ENCODE measurements around the gene KRT14.
"Not testable (repeated sequence)": the region's sequence is repeated elsewhere in the genome, so short reads cannot be mapped to it uniquely, and the experiment has no call there.

KRT14 gene

GRCh38 chr17:41610061-41610517 lies 23.4 kb upstream of the KRT14 start:
- DNase-seq (ENCODE audit: low read depth in 1 of 2, low spot score in 1 of 2): not testable (repeated sequence)

GRCh38 chr17:41606930-41607329 lies 20.2 kb upstream of the KRT14 start:
- not testable (repeated sequence) for DNase-seq (ENCODE audit: low read depth in 1 of 2, low spot score in 1 of 2)

GRCh38 chr17:41602524-41602923 lies 15.8 kb upstream of the KRT14 start:
- no peak for DNase-seq (ENCODE audit: low read depth in 1 of 2, low spot score in 1 of 2)

GRCh38 chr17:41600318-41600717 lies 13.6 kb upstream of the KRT14 start:
- no peak for DNase-seq (ENCODE audit: low read depth in 1 of 2, low spot score in 1 of 2)

GRCh38 chr17:41599680-41600079 lies 13.0 kb upstream of the KRT14 start:
- no peak for DNase-seq (ENCODE audit: low read depth in 1 of 2, low spot score in 1 of 2)

- DNase-seq (ENCODE audit: low read depth in 1 of 2, low spot score in 1 of 2): no peak
Measured at GRCh38 chr17:41595585-41595984, 8.9 kb upstream of the KRT14 start.

- no peak for DNase-seq (ENCODE audit: low read depth in 1 of 2, low spot score in 1 of 2)
Measured at GRCh38 chr17:41594363-41594915, 7.7 kb upstream of the KRT14 start.

GRCh38 chr17:41593306-41593981 lies 6.7 kb upstream of the KRT14 start:
- no peak for DNase-seq (ENCODE audit: low read depth in 1 of 2, low spot score in 1 of 2)

GRCh38 chr17:41592601-41593305 lies 6.1 kb upstream of the KRT14 start:
- DNase-seq (ENCODE audit: low read depth in 1 of 2, low spot score in 1 of 2): no peak

- DNase-seq (ENCODE audit: low read depth in 1 of 2, low spot score in 1 of 2): no peak
Measured at GRCh38 chr17:41589301-41589700, 2.6 kb upstream of the KRT14 start.

GRCh38 chr17:41588126-41588810 lies 1.6 kb upstream of the KRT14 start:
- DNase-seq (ENCODE audit: low read depth in 1 of 2, low spot score in 1 of 2): no peak

- DNase-seq (ENCODE audit: low read depth in 1 of 2, low spot score in 1 of 2): no peak
Measured at GRCh38 chr17:41585301-41586056, 1.2 kb downstream of the KRT14 start.

- not testable (repeated sequence) for DNase-seq (ENCODE audit: low read depth in 1 of 2, low spot score in 1 of 2)
Measured at GRCh38 chr17:41584331-41584927, 2.3 kb downstream of the KRT14 start.

- no peak for DNase-seq (ENCODE audit: low read depth in 1 of 2, low spot score in 1 of 2)
Measured at GRCh38 chr17:41583137-41584127, 3.3 kb downstream of the KRT14 start.

GRCh38 chr17:41582061-41582968 lies 4.4 kb downstream of the KRT14 start:
- DNase-seq (ENCODE audit: low read depth in 1 of 2, low spot score in 1 of 2): not testable (repeated sequence)

- DNase-seq (ENCODE audit: low read depth in 1 of 2, low spot score in 1 of 2): no peak
Measured at GRCh38 chr17:41581366-41582060, 5.2 kb downstream of the KRT14 start.

GRCh38 chr17:41580687-41581365 lies 5.9 kb downstream of the KRT14 start:
- DNase-seq (ENCODE audit: low read depth in 1 of 2, low spot score in 1 of 2): no peak
